Activated T-cell treated with anti-CD3 and anti-CD28 coated beads, Interleukin-2, amount 50 U/mL, for 72 hours (primary cell): ENCODE results near the gene TSPEAR. TPM values are rescaled to one million over a fixed set of nuclear protein-coding genes. Genes with fewer than 3 reads are reported as not detected.

Experiments
- ATAC-seq, 2 donors: fragments of 150-1000 bp; cut with Tn5 transposase; replicated peaks in 1 of 2; 2 replicates each; pipeline ENCODE4 v1.10.0; 2021; ENCODE audit warnings: moderate library complexity in 2 of 2, mild to moderate bottlenecking in 1 of 2
- DNase-seq, 2 donors: peaks; one replicate each; pipeline ENCODE4 v3.0.0; 2021 to 2022; ENCODE audit warnings: mixed read lengths in 1 of 2
- H3K27ac Mint-ChIP-seq: one replicate; pipeline ENCODE4 v1.8.0; 2022; ENCODE audit warnings: mild to moderate bottlenecking, moderate library complexity, mixed read lengths
- H3K27me3 Mint-ChIP-seq: one replicate; pipeline ENCODE4 v1.8.0; 2022; ENCODE audit warnings: low read depth, mixed read lengths
- H3K36me3 Mint-ChIP-seq, 2 donors: one replicate each; pipeline ENCODE4 v1.8.0; 2022; ENCODE audit warnings: mixed read lengths in 2 of 2, mild to moderate bottlenecking in 1 of 2; ENCODE audit not compliant: insufficient read depth in 2 of 2
- H3K4me1 Mint-ChIP-seq: one replicate; pipeline ENCODE4 v1.8.0; 2022; ENCODE audit warnings: low read depth, mixed read lengths
- H3K4me3 Mint-ChIP-seq, 2 donors: one replicate each; pipeline ENCODE4 v1.8.0; 2022; ENCODE audit warnings: mild to moderate bottlenecking in 2 of 2, mixed read lengths in 2 of 2, moderate library complexity in 2 of 2
- H3K9me3 Mint-ChIP-seq, 2 donors: one replicate each; pipeline ENCODE4 v1.8.0; 2022; ENCODE audit warnings: mixed read lengths in 2 of 2
- total RNA-seq, 2 donors: library from RNA; stranded (reverse); gene quantifications; one replicate each; pipeline ENCODE4 v1.2.3, GENCODE V29; 2022

Gene TSPEAR
- total RNA-seq, 2 donors from 2014 or later, result not detected

DNA sequence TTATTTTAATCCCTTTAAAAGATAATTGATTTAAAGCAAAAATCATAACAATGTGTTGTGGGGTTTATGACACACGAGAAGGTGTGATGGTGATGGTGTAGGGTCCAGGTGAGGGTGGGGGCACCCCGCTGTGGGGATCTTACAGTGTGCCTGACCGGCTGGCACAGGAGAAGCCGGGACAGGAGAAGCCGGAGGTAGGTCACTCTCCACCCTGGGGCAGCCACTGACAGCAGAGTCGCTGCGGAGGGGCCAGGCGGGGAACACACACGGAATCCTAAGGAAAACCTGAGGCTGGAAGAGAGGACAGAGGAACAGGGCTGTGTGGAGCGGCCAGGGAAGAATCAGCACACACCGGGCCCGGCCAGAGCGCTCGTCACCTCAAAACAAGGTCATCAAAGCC is 260.4 kb downstream of the TSPEAR start:
- Mint-ChIP-seq H3K4me1 (no peaks in the 10 kb centered on the region), H3K27me3 (peaks cover 44% of the 10 kb centered on the region), H3K9me3 (peaks cover 0 to 1% of the 10 kb centered on the region in 2 donors), H3K27ac (no peak overlapping the region), H3K36me3 (no peaks in the 10 kb centered on the region), H3K4me3 (no peak overlapping the region)
- DNase-seq (no peak), ATAC-seq (no peak)

DNA sequence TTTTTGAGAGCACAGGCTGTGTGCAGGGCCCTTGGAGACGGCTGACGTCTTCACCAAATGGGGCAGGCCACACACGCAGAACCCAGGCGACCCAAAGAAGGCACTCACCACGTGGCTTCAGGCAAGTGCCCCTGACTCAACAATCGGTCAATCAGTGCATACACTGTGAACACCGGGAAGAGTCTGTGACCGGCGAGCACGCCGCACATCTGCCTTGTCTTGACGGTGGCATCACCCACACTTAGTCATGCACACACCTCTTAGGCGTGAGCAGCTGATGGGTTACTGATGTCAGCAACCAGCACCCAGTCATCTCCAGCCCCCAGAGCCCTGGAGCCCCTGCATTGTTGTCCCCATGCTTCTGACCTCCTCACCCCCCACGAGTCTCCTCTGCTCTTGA is 261.0 kb downstream of the TSPEAR start:
- no peaks in the 10 kb centered on the region for H3K4me1 Mint-ChIP-seq

DNA sequence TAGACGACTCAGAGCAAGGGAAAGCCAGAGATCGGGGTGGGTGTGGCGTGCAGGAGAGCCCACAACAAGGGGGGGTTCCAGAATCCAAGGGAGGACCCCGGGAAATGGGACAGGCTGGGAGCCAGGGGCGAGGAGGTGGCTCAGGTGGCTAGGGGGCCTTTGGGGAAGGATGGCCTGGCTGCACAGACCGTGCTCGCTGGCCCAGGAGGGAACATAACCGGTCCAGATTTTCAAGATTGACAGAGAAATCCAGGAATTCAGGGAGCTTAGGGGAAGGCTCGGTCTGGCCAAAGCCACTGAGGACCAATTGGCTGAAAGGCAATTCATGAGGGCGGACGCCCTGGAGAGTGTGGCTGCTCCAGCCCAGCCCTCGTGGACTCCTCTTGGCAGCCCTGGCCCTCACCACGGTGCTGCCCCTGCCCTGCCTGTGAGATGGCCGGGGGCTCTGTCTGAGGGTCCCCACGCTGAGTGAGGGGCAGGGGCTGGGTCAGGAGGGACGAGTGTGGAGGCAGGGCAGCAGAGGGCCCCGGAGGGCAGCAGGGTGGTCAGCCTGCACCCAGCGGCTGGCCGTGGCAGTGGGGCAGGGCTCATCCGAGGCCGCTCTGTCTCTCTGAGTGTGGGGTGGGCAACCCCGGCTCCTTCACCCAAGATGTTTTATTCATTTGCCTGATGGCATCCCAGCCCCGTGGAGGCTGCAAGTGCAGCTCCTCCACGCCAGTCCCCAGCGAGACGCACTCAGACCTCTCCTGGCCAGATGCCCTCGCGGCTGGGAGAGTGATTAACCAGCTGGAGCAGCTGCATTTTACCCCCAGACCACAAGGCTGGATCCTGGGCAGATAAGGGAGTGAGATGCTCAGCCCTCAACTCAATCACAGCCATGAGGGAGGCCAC is 261.7 kb downstream of the TSPEAR start:
- DNase-seq (no peak), ATAC-seq (no peak)
- Mint-ChIP-seq H3K27me3 (peaks cover 43% of the 10 kb centered on the region), H3K36me3 (no peaks in the 10 kb centered on the region), H3K4me1 (no peaks in the 10 kb centered on the region), H3K27ac (no peak overlapping the region), H3K4me3 (no peak overlapping the region), H3K9me3 (peaks cover 0 to 1% of the 10 kb centered on the region in 2 donors)

More for the DNA sequence above, 261.0 kb downstream of the TSPEAR start:
- ATAC-seq, result no peak
- peaks cover 0 to 1% of the 10 kb centered on the region in 2 donors for H3K9me3 Mint-ChIP-seq
- H3K4me3 Mint-ChIP-seq, result no peak overlapping the region
- peaks cover 44% of the 10 kb centered on the region for H3K27me3 Mint-ChIP-seq
- H3K36me3 Mint-ChIP-seq, result no peaks in the 10 kb centered on the region
- H3K27ac Mint-ChIP-seq, result no peak overlapping the region
- DNase-seq, result no peak

DNA sequence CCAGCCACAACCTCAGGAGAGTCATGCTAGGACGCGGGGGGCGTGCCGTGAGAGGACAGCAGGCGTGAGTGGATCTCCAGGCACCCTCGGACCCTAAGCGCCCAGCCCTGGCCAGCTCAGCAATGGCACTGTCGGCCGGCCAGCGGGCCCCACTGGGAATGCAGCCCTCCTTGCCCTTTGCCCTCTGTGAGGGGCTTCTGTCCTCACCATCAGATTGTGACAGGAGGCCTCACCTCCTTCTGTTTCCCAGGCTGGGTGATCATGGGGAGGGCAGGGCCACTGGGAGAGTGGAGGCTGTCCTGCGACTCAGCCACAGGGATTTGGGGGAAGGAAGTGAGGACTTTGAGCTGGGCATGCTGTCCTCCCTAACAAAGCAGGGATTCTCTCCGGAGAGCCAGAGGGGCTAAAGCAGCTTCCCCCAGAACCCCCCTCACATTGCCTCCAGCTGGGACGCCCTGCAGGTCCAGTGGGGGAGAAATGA is 262.7 kb downstream of the TSPEAR start:
- H3K27me3 Mint-ChIP-seq, result peaks cover 36% of the 10 kb centered on the region
- H3K4me1 Mint-ChIP-seq, result no peaks in the 10 kb centered on the region
- DNase-seq (no peak), ATAC-seq (no peak)
- H3K36me3 Mint-ChIP-seq, result no peaks in the 10 kb centered on the region
- no peak overlapping the region for H3K27ac Mint-ChIP-seq
- H3K9me3 Mint-ChIP-seq, result peaks cover 0 to 1% of the 10 kb centered on the region in 2 donors
- no peak overlapping the region for H3K4me3 Mint-ChIP-seq

Other genes starting within 250 kb of the TSPEAR start
- not detected for gene KRTAP10-1, start 171.4 kb downstream of the TSPEAR start, total RNA-seq
- gene KRTAP10-2, start 160.1 kb downstream of the TSPEAR start, total RNA-seq, result not detected
- gene KRTAP10-3, start 152.8 kb downstream of the TSPEAR start, total RNA-seq, result not detected
- not detected for gene KRTAP10-4, start 137.8 kb downstream of the TSPEAR start, total RNA-seq
- gene KRTAP10-5, start 131.0 kb downstream of the TSPEAR start, total RNA-seq, result not detected
- not detected for gene KRTAP10-6, start 119.1 kb downstream of the TSPEAR start, total RNA-seq
- gene KRTAP10-7, start 111.0 kb downstream of the TSPEAR start, total RNA-seq, result not detected
- not detected for gene KRTAP10-8, start 99.5 kb downstream of the TSPEAR start, total RNA-seq
- not detected for gene KRTAP10-9, start 84.5 kb downstream of the TSPEAR start, total RNA-seq
- gene KRTAP10-10, start 74.2 kb downstream of the TSPEAR start, total RNA-seq, result not detected
- gene KRTAP10-11, start 65.2 kb downstream of the TSPEAR start, total RNA-seq, result not detected
- not detected for gene KRTAP12-4, start 56.9 kb downstream of the TSPEAR start, total RNA-seq
- not detected for gene KRTAP12-3, start 53.6 kb downstream of the TSPEAR start, total RNA-seq
- gene KRTAP12-2, start 44.6 kb downstream of the TSPEAR start, total RNA-seq, result not detected
- not detected for gene KRTAP12-1, start 29.4 kb downstream of the TSPEAR start, total RNA-seq
- not detected for gene KRTAP10-12, start 14.4 kb downstream of the TSPEAR start, total RNA-seq
- 10 to 100 TPM; 85.2 to 95.6 TPM for gene UBE2G2, start 90.2 kb upstream of the TSPEAR start, total RNA-seq
- gene SUMO3, start 106.5 kb upstream of the TSPEAR start, total RNA-seq, result 10 to 100 TPM; 60.1 to 67.8 TPM
- gene PTTG1IP, start 162.1 kb upstream of the TSPEAR start, total RNA-seq, result 10 to 100 TPM; 63.9 to 70.5 TPM
- gene ITGB2, start 209.3 kb upstream of the TSPEAR start, total RNA-seq, result 100 to 1,000 TPM; 248 to 287 TPM
- 10 to 100 TPM; 38.7 to 48.9 TPM for gene SLX9, start 228.5 kb upstream of the TSPEAR start, total RNA-seq